HG03575 (cell line): ENCODE data around the gene LRRC1.
"Not testable (repeated sequence)": the region's sequence is repeated elsewhere in the genome, so short reads cannot be mapped to it uniquely, and the experiment has no call there.

Experiments
- ATAC-seq: cut with Tn5 transposase; IDR thresholded peaks from one replicate; pipeline ENCODE4 v1.9.1; 2021; ENCODE audit not compliant: unreplicated experiment, insufficient number of reproducible peaks, low FRiP score; ENCODE audit errors: extremely low read depth

The LRRC1 gene

GRCh38 chr6:53794720-53795339, at the start of gene LRRC1:
TSS of gene LRRC1 (plus strand) at chr6:53795005. CDS start at chr6:53795257, 252 bp downstream.
- no peak for ATAC-seq

- no peak for ATAC-seq
These were observed 48.2 kb upstream of the LRRC1 start for GRCh38 chr6:53746442-53747103.

- no peak for ATAC-seq
These were observed 44.7 kb upstream of the LRRC1 start for GRCh38 chr6:53750052-53750650.

GRCh38 chr6:53751417-53751816, 43.4 kb upstream of the LRRC1 start:
- no peak for ATAC-seq

GRCh38 chr6:53752440-53752839, 42.4 kb upstream of the LRRC1 start:
- no peak for ATAC-seq

GRCh38 chr6:53752856-53753255, 41.9 kb upstream of the LRRC1 start:
- no peak for ATAC-seq

GRCh38 chr6:53754330-53754729, 40.5 kb upstream of the LRRC1 start:
- ATAC-seq: no peak

GRCh38 chr6:53756396-53756795, 38.4 kb upstream of the LRRC1 start:
- no peak for ATAC-seq

GRCh38 chr6:53758496-53758895, 36.3 kb upstream of the LRRC1 start:
- ATAC-seq: no peak

- no peak for ATAC-seq
These were observed 33.8 kb upstream of the LRRC1 start for GRCh38 chr6:53761036-53761435.

GRCh38 chr6:53765270-53765669, 29.5 kb upstream of the LRRC1 start:
- ATAC-seq: no peak

GRCh38 chr6:53766930-53767329, 27.9 kb upstream of the LRRC1 start:
- ATAC-seq: no peak

GRCh38 chr6:53767941-53768340, 26.9 kb upstream of the LRRC1 start:
- ATAC-seq: no peak

GRCh38 chr6:53768636-53769035, 26.2 kb upstream of the LRRC1 start:
- ATAC-seq: no peak

- no peak for ATAC-seq
These were observed 24.0 kb upstream of the LRRC1 start for GRCh38 chr6:53770780-53771249.

- no peak for ATAC-seq
These were observed 22.8 kb upstream of the LRRC1 start for GRCh38 chr6:53771785-53772624.

GRCh38 chr6:53773044-53773696, 21.6 kb upstream of the LRRC1 start:
- no peak for ATAC-seq

GRCh38 chr6:53776152-53776551, 18.7 kb upstream of the LRRC1 start:
- ATAC-seq: not testable (repeated sequence)

- not testable (repeated sequence) for ATAC-seq
These were observed 9.8 kb upstream of the LRRC1 start for GRCh38 chr6:53784991-53785390.
